C1 segment of cervical spinal cord (tissue), 14 donors: ENCODE results near the gene KCNK5.

Source experiments
- DNase-seq, 14 donors: peaks; one replicate each; lab custom pipeline; 2025; lab: John Stamatoyannopoulos, UW

Gene KCNK5

DNA sequence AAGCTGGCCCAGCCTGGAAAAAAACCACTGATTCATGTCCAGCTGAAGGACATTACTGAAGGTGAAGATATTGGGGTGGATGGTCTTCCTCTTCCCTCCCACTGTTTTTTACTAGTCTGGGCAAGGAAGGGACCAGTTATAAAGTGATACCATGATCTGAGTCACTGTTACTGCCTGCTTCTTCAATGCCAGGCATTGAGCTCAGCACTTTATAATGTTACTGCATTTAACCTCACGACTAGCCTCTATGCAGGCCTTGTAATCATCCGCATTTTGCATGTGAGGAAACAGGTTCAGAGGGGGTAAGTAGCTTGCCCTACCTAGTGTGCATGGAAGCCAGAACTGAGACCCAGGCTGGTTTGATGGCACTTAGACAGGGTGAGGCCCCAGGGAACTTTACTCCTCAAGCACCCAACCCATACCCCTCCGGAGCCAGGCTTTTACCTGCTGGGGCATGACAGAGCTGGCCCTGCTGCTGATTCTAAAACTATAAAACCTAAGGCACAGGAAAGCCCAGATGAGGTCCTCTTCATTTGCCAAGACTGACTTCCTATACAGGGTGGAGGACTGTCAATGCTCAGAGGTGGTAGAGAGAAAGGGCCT lies 11.0 kb upstream of the KCNK5 start:
- DNase-seq = no peak

DNA sequence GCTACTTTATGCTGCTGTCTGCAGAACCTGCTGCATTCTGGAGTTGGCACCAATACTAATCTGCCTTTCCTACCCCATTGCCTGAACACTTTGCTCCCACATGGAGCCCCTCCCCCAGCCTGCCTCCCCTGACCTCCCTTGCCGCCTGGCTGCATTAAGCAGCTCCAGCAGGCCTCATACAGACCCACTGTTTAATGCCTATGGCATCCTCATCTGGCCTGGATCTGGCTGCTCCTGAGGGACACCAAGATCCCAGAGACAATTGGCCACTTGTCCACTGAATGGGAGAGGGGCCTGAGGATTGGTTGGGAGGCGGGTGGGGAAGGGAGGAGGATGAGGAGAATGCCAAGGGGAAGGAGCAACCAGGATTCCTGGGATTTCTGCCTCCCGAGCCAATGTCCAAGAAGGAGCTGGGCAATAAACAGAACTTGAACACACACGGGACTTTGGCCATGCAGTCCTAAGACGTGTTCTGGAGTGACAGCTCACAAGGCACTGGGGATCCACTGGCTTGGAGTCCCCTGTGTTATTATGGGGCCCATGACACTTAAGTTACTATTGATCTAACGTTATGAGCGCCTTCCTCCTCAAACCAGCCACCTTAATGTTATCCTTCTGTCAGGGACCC lies 10.4 kb upstream of the KCNK5 start:
- peak in 4 of 14 donors; percentile 5 to 46 (median 15) for DNase-seq

DNA sequence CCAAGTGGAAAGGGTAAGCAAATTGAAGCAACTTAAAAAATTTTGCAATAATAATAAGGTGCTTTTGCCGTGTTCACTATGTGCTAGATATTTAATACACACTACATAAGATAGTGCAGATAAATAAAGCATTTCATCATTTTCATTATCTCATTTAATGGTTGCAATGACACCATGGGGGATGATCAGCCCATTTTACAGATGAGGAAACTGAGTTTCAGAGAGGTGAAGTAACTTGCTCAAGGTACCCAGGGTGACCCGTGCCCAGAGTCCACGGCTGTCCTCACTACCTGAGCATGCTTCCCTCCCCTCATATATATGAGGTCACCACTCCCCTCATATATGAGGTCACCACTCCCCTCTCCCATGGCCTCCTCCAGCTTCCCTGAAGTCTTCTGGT lies 7.5 kb upstream of the KCNK5 start:
- DNase-seq = no peak

DNA sequence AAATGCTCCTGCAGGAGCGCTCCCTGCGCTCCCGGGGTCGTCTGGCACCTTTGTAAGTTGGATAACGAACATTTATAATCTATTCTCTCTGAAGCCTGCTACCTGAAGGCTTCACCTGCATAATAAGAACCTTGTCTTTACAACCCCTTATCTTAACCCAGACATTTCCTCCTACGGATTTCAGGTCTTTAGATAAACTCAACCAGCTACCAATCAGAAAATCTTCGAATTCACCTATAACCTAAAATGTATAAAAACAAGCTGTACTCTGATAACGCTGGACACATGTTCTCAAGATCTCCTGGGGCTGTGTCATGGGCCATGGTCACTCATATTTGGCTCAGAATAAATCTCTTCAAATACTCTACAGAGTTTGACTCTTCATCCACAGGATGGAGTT lies 4.1 kb upstream of the KCNK5 start:
- DNase-seq = no peak

DNA sequence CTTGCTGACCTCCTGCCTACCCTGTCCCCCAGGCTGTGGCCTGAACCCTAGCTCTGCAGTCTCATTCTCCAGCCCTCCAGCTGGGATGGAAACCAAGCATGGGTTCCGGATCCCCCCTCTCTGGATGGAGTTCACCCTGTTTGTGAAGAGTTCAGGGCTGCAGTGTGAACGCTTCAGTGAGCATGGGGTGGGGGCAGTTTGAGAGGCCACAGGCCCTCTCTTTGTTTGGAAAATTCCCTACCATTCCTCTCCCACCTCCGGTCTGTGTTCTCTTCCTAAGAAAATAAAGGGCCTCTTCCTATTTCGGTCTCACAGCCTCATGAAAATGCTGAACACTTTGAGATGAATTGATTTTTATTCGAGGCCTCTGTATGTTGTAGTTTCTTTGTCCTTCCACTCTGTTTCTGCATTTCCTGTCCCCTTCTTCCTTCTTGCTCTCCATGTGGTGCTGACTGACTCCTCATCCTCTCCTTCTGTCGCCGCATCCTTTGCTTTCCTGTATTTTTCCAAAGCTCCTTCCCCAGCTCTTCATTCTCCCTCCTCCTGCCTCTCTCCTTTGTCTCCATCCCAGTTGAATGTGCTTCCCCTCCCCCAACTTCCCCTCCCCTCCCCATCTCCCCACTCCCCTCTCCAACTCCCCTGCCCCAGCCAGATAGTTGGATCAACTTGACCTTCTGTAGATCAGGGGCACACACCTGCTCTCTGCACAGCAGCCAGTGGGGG lies 2.4 kb upstream of the KCNK5 start:
- DNase-seq = no peak

DNA sequence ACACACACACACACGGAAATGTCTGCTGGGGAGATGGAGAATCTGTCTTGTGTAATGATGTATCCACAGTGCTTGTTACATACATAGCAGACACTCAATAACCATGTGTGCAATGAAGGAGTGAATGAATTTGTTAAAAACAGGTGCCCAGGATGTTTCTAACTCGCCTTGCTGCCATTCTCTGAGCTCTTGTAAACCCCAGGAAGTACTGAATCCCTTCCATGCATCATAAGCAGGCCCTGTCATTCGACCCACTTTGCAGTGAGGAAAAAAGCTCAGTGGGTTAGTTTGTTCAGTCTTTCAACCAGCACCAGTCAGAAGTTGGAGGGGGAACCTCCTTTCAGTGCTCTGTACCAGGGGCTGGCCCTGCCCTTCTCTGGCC lies 1.4 kb upstream of the KCNK5 start:
- no peak for DNase-seq

DNA sequence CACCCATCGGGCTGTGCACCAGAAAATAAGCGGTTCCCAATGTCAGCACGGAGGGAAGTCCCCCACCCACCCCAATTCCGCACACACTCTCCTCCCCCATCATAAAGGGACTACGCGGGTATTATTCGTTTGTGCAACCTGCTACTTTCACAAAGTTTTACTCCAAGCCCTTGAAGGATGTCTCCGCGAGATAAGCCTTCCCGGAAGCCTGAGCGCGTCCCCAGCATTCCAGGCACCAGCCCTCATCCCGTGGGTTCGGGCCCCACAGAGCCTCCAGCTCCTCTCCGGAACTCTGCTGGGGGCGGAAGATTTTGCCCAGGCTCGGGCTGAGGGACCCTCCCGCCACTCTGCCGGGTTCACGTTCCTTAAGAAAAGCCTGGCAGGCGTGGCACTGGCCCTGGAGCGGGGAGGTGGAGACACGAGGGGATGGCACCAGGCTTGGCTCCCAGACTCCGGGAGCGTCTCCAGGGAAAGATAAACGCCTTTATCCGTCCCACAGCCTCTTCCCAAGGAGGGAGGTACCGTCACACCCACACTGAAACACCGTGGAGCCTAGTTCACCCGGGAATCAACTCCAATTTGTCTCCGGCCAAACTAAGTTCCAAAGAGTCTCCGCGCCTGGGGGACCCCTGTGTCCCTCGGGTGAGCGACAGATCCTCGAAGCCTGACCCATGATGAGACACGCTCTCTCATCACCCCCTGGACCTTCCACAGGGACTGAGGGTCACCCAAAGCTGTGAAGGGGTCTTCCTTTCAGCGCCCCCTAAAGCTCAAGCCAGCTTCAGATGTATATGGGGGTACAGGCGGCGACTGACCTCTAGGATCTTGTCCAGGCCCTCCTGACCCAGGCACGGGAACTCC lies 934 bp downstream of the KCNK5 start:
- DNase-seq = no peak

DNA sequence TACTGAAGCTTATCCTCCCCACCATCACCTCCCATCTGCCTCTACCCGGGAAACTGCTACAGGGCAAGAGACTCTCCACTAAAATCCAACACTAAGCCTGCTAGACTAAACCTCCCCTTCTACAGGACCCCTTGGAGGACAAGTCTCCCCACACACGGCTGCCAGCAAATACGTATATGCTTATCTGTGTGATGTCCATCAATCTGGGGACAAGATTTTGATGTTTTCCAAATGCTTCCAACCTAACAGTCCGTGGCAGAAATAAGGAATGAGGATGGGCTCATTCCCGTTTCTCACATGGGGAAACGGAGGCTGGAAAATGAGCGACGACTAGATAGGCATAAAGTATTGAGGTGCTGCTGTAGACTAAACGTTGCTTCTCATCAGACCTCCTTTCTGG lies 1.8 kb downstream of the KCNK5 start:
- no peak for DNase-seq

DNA sequence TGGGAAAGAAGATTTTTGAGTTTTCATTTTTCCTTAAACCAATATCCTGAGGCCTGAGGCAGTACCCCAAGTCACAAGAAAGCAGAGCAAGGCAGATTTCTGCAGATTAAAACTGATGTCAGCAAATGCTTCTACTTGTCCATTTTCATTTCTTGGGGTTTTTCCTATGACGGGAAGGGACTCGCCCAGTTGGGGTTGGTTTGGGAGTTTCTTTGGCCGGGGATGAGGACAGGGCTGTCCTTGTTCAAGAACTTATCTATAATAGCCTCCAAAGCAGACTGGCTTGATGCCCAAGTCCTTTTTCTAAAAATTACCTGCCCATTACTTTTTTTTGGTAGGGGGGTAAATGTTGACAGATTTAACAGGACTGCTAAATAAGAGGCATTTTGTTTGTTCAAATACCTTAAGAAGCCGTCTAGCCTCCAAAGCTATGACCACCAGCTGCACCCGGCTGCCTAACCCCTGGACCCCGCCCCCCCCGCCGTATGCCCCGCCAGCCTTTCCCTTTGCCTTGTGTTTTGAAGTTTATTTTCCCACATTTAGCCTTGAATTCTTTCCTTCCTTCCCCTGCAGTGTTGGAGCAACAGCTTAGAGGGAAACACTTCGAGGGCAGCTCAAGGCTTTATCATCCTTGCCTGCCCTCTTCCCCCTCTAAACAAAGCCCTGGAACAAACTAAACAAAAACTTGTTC lies 2.5 kb downstream of the KCNK5 start:
- DNase-seq = no peak

DNA sequence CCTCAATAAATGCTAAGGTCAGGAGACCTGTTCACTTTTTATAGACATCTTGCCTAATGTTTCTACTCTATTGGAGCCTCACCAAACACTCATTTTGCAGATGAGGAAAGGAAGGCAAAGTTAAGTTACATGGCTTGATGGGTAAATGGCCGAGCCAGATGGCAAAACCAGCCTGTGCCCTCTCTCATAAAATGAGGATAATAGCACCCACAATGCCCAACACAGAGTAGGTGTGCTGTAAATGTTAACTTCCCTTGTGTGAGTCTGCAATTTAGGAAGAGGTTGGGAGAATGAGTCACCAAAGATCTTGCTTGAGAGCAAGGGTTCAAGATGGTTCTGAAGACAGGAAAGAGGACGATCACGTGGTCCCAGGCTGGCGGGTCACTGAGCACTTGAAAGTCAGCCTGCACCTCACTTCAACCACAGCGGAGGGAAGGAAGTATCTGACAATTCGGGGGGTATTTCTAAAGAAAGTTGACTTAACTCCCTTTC lies 3.3 kb downstream of the KCNK5 start:
- no peak for DNase-seq

DNA sequence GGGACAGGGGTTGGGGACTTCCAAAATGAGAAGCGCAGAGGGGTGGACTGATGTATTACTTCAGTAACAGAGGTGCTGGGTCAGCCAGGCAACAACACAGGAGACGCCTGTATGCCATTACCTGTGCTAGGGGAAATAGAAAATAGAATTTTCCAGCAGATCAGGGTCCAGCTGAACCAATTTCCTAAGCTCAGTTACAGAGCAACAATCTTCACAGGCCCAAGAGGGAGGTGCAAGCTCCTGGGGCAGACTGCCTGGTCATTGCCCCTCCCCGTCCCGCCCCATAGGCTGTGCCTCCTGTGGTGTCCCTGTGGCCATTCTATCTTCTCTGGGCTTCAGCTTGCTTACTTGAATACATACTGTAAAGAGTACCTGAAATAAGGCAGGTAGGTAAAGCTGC lies 3.7 kb downstream of the KCNK5 start:
- no peak for DNase-seq

DNA sequence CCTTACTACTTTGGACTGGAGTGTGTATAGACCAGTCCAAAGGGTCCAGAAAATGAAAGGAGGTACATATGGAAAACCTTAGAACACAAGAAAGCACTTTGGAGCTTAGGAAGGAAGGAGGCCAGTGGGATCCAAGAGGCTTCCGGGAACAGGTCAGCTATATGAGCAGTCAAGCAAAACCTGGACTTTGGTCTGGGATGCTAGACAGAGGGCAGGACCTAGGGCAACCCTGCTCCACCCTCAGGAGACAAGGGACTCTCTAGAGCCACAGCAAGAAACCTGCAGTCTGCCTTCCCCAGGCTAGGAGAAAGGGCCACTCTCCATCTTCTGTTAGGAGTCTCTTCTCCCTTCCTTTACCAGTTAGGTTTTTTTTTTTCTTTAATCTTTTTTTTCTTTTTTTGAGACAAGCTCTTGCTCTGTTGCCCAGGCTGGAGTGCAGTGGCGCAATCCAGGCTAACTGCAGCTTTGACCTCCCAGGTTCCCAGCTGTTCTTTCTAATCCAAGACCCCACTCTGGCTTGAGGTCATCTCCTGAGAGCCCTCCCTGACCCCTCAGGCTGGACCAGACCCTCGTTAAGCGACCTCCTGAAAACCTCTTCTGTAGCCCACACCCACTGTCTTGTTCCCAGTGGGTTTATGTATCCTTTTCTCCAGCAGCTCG lies 4.6 kb downstream of the KCNK5 start:
- no peak for DNase-seq

DNA sequence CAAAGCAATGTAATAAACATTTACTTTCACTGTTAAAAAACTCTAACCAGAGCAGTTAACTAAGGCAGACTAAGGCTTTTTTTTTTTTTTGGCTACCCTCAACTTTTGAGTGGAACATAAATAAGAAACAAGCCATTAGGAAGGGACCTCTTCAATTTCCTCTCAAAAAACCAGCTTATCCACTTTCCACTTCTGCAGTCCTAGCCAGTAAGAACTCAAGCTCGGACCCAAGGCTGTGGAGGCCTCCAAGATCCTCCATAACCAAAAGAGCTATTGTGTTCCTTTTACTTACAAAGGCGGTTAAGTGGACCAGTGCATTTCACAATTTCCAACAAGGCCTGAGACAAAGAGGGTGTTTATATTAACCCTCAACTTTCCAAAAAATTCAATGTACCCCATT lies 5.3 kb downstream of the KCNK5 start:
- no peak for DNase-seq

DNA sequence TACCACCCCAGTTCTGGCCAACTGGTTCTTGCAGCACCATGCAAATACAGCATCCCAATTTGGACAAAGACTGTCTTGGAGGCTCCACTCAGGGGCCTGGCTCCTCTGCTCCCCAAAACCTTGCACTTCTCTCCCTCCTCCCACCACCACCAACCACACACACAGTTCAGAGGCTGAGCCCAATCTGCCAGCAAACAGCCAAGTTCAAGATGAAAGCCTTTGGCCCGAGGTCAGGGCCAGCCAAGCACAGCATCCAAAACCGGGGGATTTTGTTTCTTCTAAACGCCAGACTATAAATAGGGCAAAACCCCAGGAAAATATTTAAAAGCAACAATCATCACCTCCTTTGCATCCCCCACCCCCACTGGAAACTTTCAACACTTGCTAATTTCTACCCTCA lies 5.7 kb downstream of the KCNK5 start:
- DNase-seq = no peak

DNA sequence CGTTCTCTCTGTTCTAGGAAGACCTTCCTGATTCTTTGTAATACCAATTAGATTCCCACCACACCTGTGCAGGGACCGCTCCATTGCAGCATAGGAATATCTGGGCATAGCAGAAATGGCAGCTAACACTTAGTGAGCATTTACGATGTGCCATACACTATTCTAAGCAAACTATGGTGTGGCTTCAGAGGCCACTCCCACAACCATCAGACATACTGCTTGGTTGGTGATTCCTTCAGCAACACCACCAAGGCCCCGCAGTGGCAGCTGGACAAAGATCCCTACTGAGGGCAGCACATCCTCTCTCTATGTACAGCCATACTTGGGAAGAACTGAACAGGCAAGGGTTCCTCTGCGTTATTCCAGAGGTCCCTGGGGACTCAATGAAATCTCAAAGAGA lies 6.2 kb downstream of the KCNK5 start:
- DNase-seq = no peak

DNA sequence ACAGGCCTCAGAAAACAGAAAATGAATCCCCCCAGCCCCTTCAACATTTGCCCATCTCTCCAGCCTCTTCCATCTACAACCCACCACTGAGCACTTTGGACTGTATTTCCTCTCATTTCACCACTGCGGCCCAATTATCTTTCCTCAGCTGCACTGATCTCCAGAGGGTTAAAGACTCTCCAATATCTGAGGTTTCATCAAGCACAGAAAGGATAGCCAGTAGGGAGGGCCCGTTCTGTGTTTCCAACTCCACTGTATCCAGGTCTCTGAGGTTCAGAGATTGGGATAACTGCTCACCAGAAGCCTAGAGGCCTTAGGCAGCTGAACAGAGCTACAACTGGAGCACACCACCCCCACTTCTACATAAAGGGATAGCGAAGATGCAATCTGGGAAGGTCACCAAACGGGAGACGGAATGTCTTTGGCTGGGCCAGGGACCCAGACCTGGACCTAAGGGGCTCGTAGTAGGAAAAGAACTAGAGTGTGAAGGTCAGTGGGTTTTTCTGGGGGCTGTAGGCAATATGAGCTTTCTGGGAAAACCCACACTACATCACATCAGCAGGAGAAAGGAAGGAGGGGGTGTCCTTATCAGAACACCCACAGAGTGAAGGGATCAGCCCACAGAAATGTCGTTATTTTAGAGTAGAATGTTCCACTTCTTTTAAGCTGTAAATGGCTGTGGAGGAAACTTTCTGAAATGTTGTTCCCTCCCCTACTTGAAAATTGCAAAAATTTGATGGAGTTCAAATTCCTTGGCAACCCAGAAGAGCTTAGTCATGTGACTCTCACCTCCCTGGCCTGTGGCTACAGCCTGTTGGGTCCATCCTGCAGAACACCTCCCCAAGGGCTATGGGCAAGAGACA lies 7.3 kb downstream of the KCNK5 start:
- DNase-seq = no peak

DNA sequence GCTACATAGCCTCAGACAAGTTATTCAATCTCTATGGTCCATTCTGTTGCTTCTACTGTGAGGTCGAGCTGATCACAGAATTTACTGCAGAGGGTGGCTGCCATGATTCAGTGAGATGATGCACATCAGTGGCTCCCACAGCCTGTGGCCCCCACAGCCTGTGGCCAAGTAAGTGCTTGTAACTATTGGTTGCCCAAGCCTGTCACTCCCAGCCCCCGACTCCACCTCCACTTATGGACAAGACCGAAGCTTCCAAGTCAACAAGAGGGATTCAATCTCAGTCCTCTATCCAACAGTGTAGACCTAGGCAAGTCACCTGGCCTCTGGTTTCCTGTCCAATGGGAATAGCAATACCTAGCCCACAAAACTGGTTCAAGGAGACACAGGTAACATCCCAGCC lies 8.2 kb downstream of the KCNK5 start:
- DNase-seq = no peak

DNA sequence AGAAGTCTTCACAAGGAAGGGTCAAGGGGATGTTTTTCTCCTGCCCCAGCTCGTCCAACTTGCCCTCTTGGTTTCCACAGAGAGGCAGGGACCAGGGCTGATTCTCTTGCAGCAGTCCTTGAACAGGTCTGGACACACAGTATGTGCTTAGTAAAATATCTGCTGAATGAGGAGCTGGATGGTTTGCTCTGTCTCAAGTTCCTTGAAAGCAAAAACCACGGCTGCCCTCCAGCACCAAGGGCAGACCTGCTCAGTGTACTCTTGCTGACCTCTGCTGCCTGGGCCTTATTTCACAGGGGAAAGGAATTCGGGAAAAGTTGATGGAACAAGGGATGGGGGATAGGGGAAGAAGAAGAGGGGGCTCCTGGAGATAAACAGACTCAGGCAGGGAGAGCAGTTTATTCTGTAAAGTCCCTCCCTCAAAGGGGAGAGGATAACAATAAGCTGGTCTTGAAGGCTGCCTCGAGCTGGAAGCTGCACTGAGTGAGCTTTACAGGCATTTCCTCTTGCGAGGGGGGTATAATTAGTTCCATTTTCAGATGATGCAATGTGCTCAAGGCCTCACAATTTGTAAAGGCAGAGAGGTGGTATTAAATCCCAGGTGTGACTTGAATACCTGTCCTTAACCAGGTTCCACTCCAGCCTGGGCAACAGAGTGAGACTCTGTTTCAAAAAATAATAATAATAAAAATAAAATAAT lies 10.3 kb downstream of the KCNK5 start:
- DNase-seq = no peak

DNA sequence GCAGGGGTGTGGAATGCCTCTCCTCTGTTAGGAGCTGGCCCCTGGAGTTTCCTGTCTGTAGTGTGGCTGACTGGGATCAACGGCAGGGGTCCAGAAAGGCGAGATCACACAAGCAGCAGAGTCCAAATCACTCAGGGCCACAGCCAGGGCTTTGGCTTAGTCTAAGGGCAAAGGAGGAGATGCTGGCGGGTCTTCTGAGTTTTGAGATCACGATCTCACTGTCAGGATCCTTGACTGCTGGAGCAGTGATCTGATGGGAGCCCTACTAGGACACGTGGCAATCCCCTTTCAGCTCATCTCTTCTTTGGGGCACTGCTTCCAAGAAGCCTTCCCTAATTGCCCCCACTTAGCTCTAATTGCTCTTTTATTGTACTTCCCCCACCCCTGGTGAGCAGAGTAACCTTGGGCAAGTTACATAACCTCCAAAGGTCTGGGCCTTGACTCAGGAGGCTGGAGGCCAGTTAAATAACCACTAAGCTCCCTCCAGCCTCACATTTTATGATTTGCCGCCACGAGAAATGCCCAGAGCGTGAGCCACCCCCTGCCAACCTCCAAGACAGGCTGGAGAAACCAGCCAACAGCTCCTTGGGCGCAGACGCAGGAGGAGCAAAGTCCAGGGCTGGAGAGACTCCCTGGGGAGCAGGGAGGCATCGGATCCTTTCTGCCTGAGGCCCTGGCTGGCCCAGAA lies 12.0 kb downstream of the KCNK5 start:
- DNase-seq = no peak
